Stimulated activated CD8-positive, alpha-beta memory T cell treated with anti-CD3 and anti-CD28 coated beads, Interleukin-12 subunit alpha, Interleukin-12 subunit beta, amount 100 ng/mL, for 1 hour (primary cell): ENCODE results near the gene HIPK2.

ENCODE experiments used
- DNase-seq: peaks from one replicate; pipeline ENCODE4 v3.0.0-alpha.2; 2020; ENCODE audit warnings: low read depth

The HIPK2 gene

DNA sequence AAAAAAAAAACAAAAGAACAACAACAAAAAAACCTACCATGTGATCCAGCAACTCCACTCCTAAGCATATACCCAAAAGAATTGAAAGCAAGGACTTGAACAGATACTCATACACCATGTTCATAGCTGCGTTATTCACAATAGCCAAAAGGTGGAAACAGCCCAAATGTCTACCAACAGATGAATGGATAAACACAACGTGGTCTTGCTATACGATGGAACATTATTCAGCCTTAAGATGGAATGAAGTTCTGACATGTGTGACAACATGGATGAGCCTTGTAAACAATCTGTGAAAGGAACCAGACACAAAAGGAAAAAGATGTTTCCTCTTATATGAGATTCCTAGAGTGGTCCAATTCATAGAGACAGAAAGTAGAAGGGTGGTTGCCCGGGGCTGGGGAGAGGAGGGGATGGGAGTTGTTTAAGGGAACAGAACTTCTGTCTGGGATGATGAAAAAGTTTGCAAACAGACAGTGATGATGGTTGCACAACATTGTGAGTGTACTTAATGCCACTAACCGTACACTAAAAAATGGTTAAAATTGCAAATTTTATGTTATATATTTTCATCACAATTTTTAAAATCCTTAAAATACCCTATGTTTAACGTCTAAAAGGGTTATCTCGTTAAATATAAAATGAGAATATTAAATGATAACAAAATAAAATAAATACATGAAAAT, 242.7 kb downstream of the HIPK2 start:
- DNase-seq = no peak

GRCh38 chr7:139534096-139534495, 243.7 kb downstream of the HIPK2 start:
- DNase-seq = no peak

- no peak for DNase-seq
These were observed 245.1 kb downstream of the HIPK2 start for GRCh38 chr7:139532636-139533155.

GRCh38 chr7:139531094-139531493, 246.7 kb downstream of the HIPK2 start:
- DNase-seq = no peak

GRCh38 chr7:139526578-139527544, 250.9 kb downstream of the HIPK2 start:
- DNase-seq = no peak

DNA sequence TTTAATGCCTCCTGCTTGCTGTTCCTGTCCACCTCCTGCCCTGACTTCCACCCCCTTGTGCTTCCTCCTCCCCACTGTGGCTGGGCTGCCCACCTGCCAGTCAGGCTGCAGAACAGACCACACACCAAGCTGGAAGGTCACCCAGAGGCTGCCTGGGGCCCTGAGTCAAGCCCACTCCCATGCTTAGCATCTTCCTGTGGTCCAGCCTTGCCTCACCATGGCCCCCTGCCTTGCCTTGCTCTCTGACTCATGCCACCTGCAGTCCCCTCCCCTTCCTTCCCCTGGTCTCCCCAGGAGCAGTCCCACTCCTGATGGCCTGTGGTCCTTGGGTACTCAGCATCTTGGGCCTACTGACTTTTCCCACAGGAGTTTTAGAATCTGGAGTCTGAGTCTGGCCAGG, 252.0 kb downstream of the HIPK2 start:
- DNase-seq = no peak

- no peak for DNase-seq
These were observed 252.6 kb downstream of the HIPK2 start for GRCh38 chr7:139525239-139525638.

DNA sequence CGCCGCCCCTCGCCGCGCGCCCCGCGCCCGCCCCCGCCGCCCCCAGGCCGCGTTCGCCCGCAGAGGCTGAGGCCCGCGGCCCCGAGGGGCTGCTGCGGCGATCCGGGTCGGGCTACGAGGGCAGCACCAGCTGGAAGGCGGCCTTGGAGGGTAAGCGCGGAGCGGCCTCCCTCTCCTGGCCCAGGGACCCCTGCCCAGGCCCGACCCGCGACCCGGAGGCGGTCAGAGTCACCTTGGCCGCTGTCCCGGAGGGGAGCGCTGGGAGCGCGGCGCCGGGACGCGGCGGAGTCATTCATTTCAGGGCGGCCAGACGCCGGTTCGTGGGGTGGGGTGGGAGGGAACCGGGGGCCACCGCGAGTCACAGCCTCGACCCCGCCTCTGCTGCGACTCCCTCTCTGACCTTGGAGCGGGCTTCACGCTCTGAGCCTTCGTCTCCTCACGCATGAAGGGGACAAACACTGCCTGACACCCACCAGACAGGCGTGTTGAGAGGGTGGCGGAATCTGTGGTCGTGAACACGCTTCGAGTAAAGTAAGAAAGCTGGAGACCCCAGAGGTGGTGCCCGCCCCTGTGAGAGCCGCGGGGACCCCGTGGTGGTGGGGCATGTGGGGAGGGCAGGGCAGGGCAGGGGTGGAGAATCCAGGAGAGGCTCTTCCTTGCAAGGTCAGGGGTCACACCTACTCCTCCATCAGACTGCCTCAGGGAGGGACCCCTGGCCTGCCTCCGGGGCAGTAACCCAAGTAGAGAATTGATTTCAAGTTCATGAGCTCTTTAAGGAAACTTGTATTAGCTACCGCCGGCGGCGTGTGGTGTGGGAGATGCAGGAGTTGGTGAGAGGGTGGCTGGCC, 253.6 kb downstream of the HIPK2 start:
- DNase-seq = no peak

DNA sequence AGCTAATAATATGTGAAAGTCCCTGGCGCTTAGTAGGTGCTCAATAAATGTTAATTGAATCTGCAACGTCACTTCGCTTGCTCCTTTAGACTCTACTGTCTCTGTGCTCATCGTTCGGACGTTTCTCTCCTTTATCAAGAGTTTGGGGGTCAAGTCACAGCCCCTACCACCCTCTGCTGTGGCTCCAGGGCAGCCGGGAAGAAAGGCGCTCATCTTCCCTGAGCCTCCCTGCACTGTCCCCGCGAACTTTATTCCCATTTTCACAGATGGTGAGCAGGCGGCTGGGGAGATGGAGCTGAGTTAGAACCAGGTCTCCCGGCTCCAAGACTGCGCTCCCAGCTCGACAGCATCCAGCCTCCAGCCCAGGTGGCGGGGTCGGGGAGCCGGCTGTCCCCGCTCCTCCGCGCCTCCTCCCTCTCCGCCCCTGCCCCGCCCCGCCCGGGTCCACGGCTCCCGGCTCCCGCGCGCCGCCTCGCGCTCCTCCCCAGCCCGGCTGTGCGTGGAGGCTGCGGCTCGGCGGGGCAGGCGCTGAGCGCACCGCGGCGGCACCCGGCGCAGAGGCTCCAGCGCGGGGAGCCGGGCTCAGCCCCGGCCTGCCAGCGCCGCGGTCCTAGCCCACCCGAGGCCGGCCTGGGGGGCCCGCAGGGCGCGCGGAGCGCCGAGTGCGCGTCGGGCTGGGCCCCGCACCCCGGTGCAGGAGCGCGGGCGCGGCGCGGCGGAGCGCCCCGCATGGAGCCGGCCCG, 254.4 kb downstream of the HIPK2 start, which contains the start of gene CLEC2L:
TSS of gene CLEC2L (plus strand) at position 487 of the 743 bp plus-strand sequence. CDS start at position 730, 243 bp downstream.
- DNase-seq = no peak

- DNase-seq = no peak
These were observed 255.0 kb downstream of the HIPK2 start for GRCh38 chr7:139522830-139523198.

DNA sequence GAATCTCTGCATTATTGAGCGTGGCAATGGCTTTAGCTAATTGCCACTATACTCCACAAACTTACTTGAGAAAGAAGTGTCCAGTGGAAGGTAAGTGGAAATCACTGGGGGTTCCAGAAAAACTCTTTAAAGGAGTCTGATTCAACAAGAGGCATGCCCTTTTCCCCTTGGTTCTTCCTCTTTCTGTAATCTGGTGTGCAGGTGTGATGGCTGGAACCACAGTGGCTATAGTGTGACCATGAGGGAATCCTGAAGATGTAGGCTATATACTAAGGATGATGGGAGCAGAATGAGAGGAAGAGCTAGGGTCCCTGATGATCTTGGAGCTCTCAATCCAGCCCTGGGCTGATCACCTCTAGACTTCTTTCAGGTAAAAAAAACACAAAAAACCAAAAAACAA, 256.4 kb downstream of the HIPK2 start:
- DNase-seq = no peak

DNA sequence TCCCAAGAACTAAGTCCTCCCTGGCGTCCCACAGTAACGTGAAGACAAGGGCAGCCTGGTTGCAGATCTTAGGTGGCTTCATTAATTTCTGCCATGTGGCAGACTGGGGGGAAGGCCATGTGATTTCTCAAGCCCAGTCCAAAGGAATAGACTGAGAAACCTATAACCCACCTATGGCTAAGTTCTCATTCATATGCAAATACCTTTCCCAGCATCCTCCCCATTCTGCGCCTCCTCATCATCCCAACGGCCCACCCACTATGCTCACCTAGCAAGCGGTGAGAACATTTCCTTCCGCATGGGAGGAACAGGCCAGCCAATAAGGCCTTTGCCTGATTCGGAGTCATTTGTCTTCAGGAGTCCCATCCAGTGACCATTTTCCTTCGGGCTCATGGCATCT, 262.5 kb downstream of the HIPK2 start:
- DNase-seq = no peak
